ENCODE data around the gene FRMD5. TPM values are rescaled to one million over a fixed set of nuclear protein-coding genes. Genes with fewer than 3 reads are reported as not detected.

FRMD5 gene
- total RNA-seq, 1 donor from 2014 or later: 7.8 TPM

DNA sequence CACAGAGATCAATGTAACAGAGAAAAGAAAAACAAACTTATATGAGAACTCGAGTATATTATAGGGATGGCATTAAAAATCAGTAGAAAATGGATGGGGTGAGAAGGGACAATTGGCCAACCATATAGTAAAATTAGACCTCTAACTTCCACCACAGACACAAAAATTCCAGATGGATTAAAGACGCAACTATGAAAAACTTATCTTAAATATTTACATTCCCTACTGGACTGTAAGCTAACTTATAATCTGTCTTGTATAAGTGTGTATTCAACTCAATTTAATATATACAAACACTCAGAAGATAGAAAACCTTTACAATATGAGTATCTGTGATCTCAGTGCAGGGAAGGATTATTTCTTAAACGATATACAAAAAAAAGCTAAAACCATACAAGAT lies 373.6 kb downstream of the FRMD5 start:
- Mint-ChIP-seq H3K27me3 (no peaks in the 10 kb centered on the region), H3K27ac (no peak overlapping the region), H3K4me3 (ENCODE audit: low read depth) (no peak overlapping the region), H3K9me3 (ENCODE audit: low read depth) (peaks cover 3% of the 10 kb centered on the region), H3K4me1 (ENCODE audit: low read depth) (peaks cover 7% of the 10 kb centered on the region), H3K36me3 (ENCODE audit: insufficient read depth) (peaks cover 4% of the 10 kb centered on the region)
- no peak for TF ChIP-seq CTCF (IDR thresholded peaks at IDR 0.05; ENCODE audit: unreplicated experiment)
- no peak for DNase-seq (ENCODE audit: low spot score, unreplicated experiment)

Other genes with a start within 250 kb of the FRMD5 start
- 67.2 and 71.9 TPM in 2 replicates for gene GOLM2, start 93.4 kb upstream of the FRMD5 start, total RNA-seq
- 61.7 and 63.5 TPM in 2 replicates for gene CTDSPL2, start 232.4 kb upstream of the FRMD5 start, total RNA-seq